GM21390 (cell line): Measurements from ENCODE around the gene ANO4.
"Not testable (repeated sequence)": the region's sequence is repeated elsewhere in the genome, so short reads cannot be mapped to it uniquely, and the experiment has no call there.

Experiments used
- ATAC-seq: cut with Tn5 transposase; IDR thresholded peaks from one replicate; pipeline ENCODE4 v1.9.1; 2021; ENCODE audit not compliant: unreplicated experiment

ANO4 gene

GRCh38 chr12:101027816-101028215, 233.2 kb downstream of the ANO4 start:
- no peak for ATAC-seq

GRCh38 chr12:101038289-101038871, 243.8 kb downstream of the ANO4 start:
- peak; percentile 77 for ATAC-seq

GRCh38 chr12:101039848-101040531, 245.4 kb downstream of the ANO4 start:
- no peak for ATAC-seq

GRCh38 chr12:101040936-101041335, 246.4 kb downstream of the ANO4 start:
- no peak for ATAC-seq

GRCh38 chr12:101042211-101042610, 247.6 kb downstream of the ANO4 start:
- no peak for ATAC-seq

GRCh38 chr12:101044512-101045059, 250.0 kb downstream of the ANO4 start:
- no peak for ATAC-seq

- no peak for ATAC-seq
Measured at GRCh38 chr12:101045486-101046464, 251.2 kb downstream of the ANO4 start.

GRCh38 chr12:101047652-101048051, 253.1 kb downstream of the ANO4 start:
- no peak for ATAC-seq

GRCh38 chr12:101050631-101051030, 256.1 kb downstream of the ANO4 start:
- ATAC-seq, result no peak

- ATAC-seq, result no peak
Measured at GRCh38 chr12:101051151-101051550, 256.6 kb downstream of the ANO4 start.

GRCh38 chr12:101051901-101052550, 257.4 kb downstream of the ANO4 start:
- no peak for ATAC-seq

- no peak for ATAC-seq
Measured at GRCh38 chr12:101053203-101053602, 258.6 kb downstream of the ANO4 start.

- ATAC-seq, result no peak
Measured at GRCh38 chr12:101055940-101056339, 261.4 kb downstream of the ANO4 start.

GRCh38 chr12:101062508-101062907, 267.9 kb downstream of the ANO4 start:
- not testable (repeated sequence) for ATAC-seq

- no peak for ATAC-seq
Measured at GRCh38 chr12:101064721-101065120, 270.1 kb downstream of the ANO4 start.

GRCh38 chr12:101066489-101066888, 271.9 kb downstream of the ANO4 start:
- ATAC-seq, result no peak

- no peak for ATAC-seq
Measured at GRCh38 chr12:101068402-101068801, 273.8 kb downstream of the ANO4 start.

GRCh38 chr12:101068836-101069235, 274.3 kb downstream of the ANO4 start:
- ATAC-seq, result no peak

GRCh38 chr12:101074940-101075680, 280.5 kb downstream of the ANO4 start:
- ATAC-seq, result peak; percentile 48

- ATAC-seq, result no peak
Measured at GRCh38 chr12:101076921-101077320, 282.3 kb downstream of the ANO4 start.
